GM06990 (cell line): Measurements from ENCODE around the gene ARHGAP26.

ENCODE experiments used
- DNase-seq: peaks from one replicate; pipeline ENCODE4 v3.0.0-alpha.2; 2011; ENCODE audit not compliant: insufficient read length; ENCODE audit errors: extremely low read depth
- H3K27me3 ChIP-seq: replicated peaks from 2 replicates; pipeline ENCODE4 v1.6.0; 2011; ENCODE audit warnings: low read length; ENCODE audit not compliant: control insufficient read depth, insufficient read depth
- H3K36me3 ChIP-seq: 2 replicates; pipeline ENCODE4 v1.5.1; 2011; ENCODE audit warnings: low read length; ENCODE audit not compliant: control insufficient read depth, insufficient read depth
- H3K4me3 ChIP-seq: replicated peaks from 2 replicates; pipeline ENCODE4 v1.5.1; 2011; ENCODE audit warnings: low read depth, mild to moderate bottlenecking, control low read depth, low read length
- CTCF ChIP-seq: IDR thresholded peaks from 2 replicates; pipeline ENCODE4 v1.5.1; 2011; ENCODE audit warnings: low read length, control low read depth, mild to moderate bottlenecking, inconsistent platforms; ENCODE audit not compliant: insufficient read depth, poor library complexity, severe bottlenecking

The ARHGAP26 gene

DNA sequence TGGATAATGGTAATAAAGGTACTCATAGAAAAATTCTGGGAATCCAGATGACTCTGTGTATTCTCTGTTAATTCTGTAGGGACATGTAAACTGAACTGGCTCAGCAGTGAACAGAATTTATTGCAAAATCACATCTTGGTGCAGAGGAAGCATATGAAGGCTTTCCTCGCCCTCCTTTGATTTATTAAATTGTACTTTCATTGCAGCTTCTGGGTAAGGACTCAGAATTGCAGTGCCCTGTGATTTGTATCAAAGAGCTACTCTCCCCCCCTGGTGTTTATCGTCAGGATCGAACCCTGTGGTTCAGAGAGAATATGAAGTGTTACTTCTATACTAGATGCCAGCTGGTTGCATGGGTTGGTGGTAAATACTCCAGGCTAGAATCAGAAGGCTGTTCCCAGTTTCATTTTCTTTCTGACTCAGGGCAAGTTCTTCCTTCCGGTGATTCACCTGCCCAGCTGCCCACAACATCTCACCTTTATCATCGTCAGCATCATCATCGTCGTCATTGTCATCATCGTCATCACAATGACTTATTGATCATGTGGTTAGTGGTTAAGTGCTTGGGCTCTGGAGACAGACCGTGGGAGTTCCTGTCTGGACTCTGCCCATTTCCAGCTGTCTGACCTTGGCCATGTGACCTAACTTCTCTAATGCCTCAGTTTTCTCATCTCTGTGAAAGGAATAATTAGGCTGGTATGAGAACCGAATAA is 238.8 kb downstream of the ARHGAP26 start:
- no peaks in the 10 kb centered on the region for H3K36me3 ChIP-seq
- H3K27me3 ChIP-seq, result no peaks in the 10 kb centered on the region
- H3K4me3 ChIP-seq, result no peak overlapping the region
- DNase-seq, result peak; percentile 87
- TF ChIP-seq CTCF, result peak; percentile 41

DNA sequence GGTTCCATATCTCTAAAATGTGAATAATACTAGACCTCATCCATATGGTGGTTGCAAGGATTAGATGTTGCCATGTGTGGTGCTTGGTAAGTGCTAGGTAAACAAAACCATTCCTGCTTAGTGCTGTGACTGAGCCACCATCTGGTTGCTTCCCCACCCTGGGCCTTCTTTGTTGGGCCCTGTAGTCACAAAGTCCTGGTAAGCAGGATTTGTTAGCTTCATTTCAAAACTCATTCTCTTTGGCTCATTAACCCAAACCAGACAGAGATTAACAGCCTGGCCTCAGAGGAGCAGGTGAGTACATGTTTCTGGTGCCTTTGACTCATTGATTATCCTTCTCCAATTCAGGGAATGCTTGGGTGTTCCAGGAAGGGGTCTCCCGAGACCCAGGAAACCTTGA is 240.2 kb downstream of the ARHGAP26 start:
- TF ChIP-seq CTCF, result no peak

DNA sequence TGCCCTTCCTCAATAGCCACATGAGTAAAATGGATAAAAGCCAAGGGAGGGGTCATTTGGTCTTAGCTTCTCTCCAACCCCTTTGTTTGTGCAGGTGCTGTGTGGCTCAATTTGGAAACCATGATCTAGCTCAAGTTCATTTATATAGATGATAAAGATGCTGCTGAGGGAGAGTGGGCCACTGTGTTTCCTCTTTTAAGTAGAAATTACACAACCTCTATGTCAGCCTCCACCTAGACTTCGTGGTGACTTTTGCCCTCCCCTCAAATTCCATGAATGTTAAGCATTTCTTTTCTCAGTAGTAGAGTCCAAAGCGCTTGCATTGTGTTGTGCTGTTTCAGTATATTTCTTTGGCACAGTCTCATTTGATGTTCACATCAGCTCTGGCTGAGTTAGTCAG is 241.4 kb downstream of the ARHGAP26 start:
- TF ChIP-seq CTCF, result no peak
- Histone ChIP-seq H3K4me3 (no peak overlapping the region), H3K27me3 (no peaks in the 10 kb centered on the region), H3K36me3 (no peaks in the 10 kb centered on the region)
- no peak for DNase-seq

More for the DNA sequence above, 240.2 kb downstream of the ARHGAP26 start:
- Histone ChIP-seq H3K27me3 (no peaks in the 10 kb centered on the region), H3K36me3 (no peaks in the 10 kb centered on the region), H3K4me3 (no peak overlapping the region)
- DNase-seq, result no peak

GRCh38 chr5:143013176-143013891 is 243.2 kb downstream of the ARHGAP26 start:
- no peaks in the 10 kb centered on the region for H3K27me3 ChIP-seq
- DNase-seq, result no peak
- no peak overlapping the region for H3K4me3 ChIP-seq
- TF ChIP-seq CTCF, result no peak
- H3K36me3 ChIP-seq, result no peaks in the 10 kb centered on the region

GRCh38 chr5:143014017-143014651 is 244.0 kb downstream of the ARHGAP26 start:
- no peak overlapping the region for H3K4me3 ChIP-seq
- DNase-seq, result no peak
- H3K36me3 ChIP-seq, result no peaks in the 10 kb centered on the region
- peak; percentile 81 for TF ChIP-seq CTCF
- H3K27me3 ChIP-seq, result no peaks in the 10 kb centered on the region
